Keratinocyte (primary cell): ENCODE measurements around the gene MAML2.

Source experiments
- CTCF ChIP-seq, 3 experiments: IDR thresholded peaks in 1 of 3; conservative IDR thresholded peaks in 1 of 3; optimal IDR thresholded peaks in 1 of 3; 2 replicates in 2 of 3; 3 replicates in 1 of 3; pipeline versions ENCODE3 to v1.5.1; 2011; ENCODE audit warnings: low read length in 3 of 3, mild to moderate bottlenecking in 3 of 3, moderate library complexity in 2 of 3, control low read depth in 1 of 3, inconsistent platforms in 1 of 3; ENCODE audit not compliant: insufficient read depth in 2 of 3; ENCODE audit errors: extremely low read depth in 1 of 3
- EZH2 ChIP-seq: IDR thresholded peaks from one replicate; pipeline ENCODE4 v1.6.1; 2012; ENCODE audit warnings: inconsistent platforms, mild to moderate bottlenecking, low read length, moderate library complexity

GRCh38 chr11:95948637-95949036, 394.4 kb downstream of the MAML2 start:
- TF ChIP-seq CTCF (optimal IDR thresholded peaks at IDR 0.05 in 1 of 3, IDR thresholded peaks at IDR 0.05 in 1 of 3, conservative IDR thresholded peaks at IDR 0.05 in 1 of 3; ENCODE audit: extremely low read depth in 1 of 3, insufficient read depth in 2 of 3, low read length in 3 of 3) (no peak), EZH2 (no peak)
